BE2C (cell line): Measurements from ENCODE around the gene SH3D19.

Experiments used
- DNase-seq: peaks from one replicate; pipeline ENCODE4 v3.0.0-alpha.2; 2020
- H3K27me3 ChIP-seq: fragments of 250-450 bp; sonication (Bioruptor Pico); 2 replicates; pipeline ENCODE4 v1.5.1; 2020; ENCODE audit warnings: mild to moderate bottlenecking
- H3K36me3 ChIP-seq: fragments of 250-450 bp; sonication (Bioruptor Pico); 2 replicates; pipeline ENCODE4 v1.5.1; 2020; ENCODE audit warnings: mild to moderate bottlenecking
- H3K4me1 ChIP-seq: fragments of 250-450 bp; sonication (Bioruptor Pico); 2 replicates; pipeline ENCODE4 v1.5.1; 2020
- H3K4me3 ChIP-seq: 2 replicates; pipeline ENCODE4 v1.5.1; 2011; ENCODE audit warnings: low read depth, low read length
- H3K9me3 ChIP-seq: fragments of 250-450 bp; sonication (Bioruptor Pico); 2 replicates; pipeline ENCODE4 v1.5.1; 2020
- CTCF ChIP-seq: IDR thresholded peaks from 2 replicates; pipeline ENCODE4 v1.5.1; 2012; ENCODE audit warnings: mild to moderate bottlenecking, low read depth, low read length

The SH3D19 gene

GRCh38 chr4:151310124-151310728, 15.2 kb downstream of the SH3D19 start:
- Histone ChIP-seq H3K4me3 (no peak overlapping the region), H3K9me3 (no peaks in the 10 kb centered on the region), H3K36me3 (no peaks in the 10 kb centered on the region), H3K4me1 (no peaks in the 10 kb centered on the region), H3K27me3 (no peaks in the 10 kb centered on the region)
- no peak for DNase-seq
- TF ChIP-seq CTCF, result no peak

- Histone ChIP-seq H3K36me3 (no peaks in the 10 kb centered on the region), H3K4me3 (no peak overlapping the region), H3K4me1 (no peaks in the 10 kb centered on the region), H3K9me3 (no peaks in the 10 kb centered on the region), H3K27me3 (no peaks in the 10 kb centered on the region)
- no peak for TF ChIP-seq CTCF
- DNase-seq, result no peak
Measured at GRCh38 chr4:151304755-151305154, 20.6 kb downstream of the SH3D19 start.

- no peaks in the 10 kb centered on the region for H3K9me3 ChIP-seq
- no peaks in the 10 kb centered on the region for H3K4me1 ChIP-seq
- TF ChIP-seq CTCF, result no peak
- no peaks in the 10 kb centered on the region for H3K27me3 ChIP-seq
- no peak for DNase-seq
- H3K4me3 ChIP-seq, result no peak overlapping the region
- no peaks in the 10 kb centered on the region for H3K36me3 ChIP-seq
Measured at GRCh38 chr4:151304226-151304625, 21.2 kb downstream of the SH3D19 start.

- DNase-seq, result no peak
- no peaks in the 10 kb centered on the region for H3K27me3 ChIP-seq
Measured at GRCh38 chr4:151302432-151302831, 23.0 kb downstream of the SH3D19 start.

GRCh38 chr4:151297170-151297569, 28.2 kb downstream of the SH3D19 start:
- Histone ChIP-seq H3K9me3 (no peaks in the 10 kb centered on the region), H3K4me1 (no peaks in the 10 kb centered on the region), H3K4me3 (no peak overlapping the region), H3K27me3 (no peaks in the 10 kb centered on the region), H3K36me3 (no peaks in the 10 kb centered on the region)
- DNase-seq, result no peak
- no peak for TF ChIP-seq CTCF

More at GRCh38 chr4:151302432-151302831, 23.0 kb downstream of the SH3D19 start:
- TF ChIP-seq CTCF, result no peak
- Histone ChIP-seq H3K4me1 (no peaks in the 10 kb centered on the region), H3K9me3 (no peaks in the 10 kb centered on the region), H3K36me3 (no peaks in the 10 kb centered on the region), H3K4me3 (no peak overlapping the region)

GRCh38 chr4:151296227-151296626, 29.2 kb downstream of the SH3D19 start:
- Histone ChIP-seq H3K4me3 (no peak overlapping the region), H3K9me3 (no peaks in the 10 kb centered on the region), H3K27me3 (no peaks in the 10 kb centered on the region), H3K36me3 (no peaks in the 10 kb centered on the region), H3K4me1 (no peaks in the 10 kb centered on the region)
- DNase-seq, result no peak
- no peak for TF ChIP-seq CTCF
